HG03575 (cell line): ENCODE measurements around the gene RGS17.

Experiments used
- ATAC-seq: cut with Tn5 transposase; IDR thresholded peaks from one replicate; pipeline ENCODE4 v1.9.1; 2021; ENCODE audit not compliant: unreplicated experiment, insufficient number of reproducible peaks, low FRiP score; ENCODE audit errors: extremely low read depth

The RGS17 gene

DNA sequence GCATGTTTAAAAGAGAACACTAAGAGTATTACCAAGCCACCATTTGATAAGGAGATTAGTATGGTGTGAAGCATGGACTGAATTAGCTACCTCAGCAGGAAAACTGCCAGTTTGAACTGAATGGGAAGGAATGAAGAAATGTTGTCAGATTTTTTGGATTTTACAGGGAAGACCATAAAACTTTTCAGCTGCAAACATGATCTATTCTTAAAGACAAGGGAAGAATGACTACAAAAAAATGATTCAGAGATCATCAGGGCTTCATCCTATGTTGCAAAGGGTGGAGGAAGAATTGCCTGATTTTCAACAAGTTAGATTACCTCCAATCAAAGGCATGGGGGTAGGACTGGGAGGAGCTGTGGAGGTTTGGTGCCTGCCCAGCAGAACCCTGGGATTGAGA lies 79.3 kb downstream of the RGS17 start:
- ATAC-seq = no peak

GRCh38 chr6:153048631-153049030 lies 82.5 kb downstream of the RGS17 start:
- ATAC-seq = no peak

GRCh38 chr6:153047386-153047785 lies 83.7 kb downstream of the RGS17 start:
- ATAC-seq = no peak

DNA sequence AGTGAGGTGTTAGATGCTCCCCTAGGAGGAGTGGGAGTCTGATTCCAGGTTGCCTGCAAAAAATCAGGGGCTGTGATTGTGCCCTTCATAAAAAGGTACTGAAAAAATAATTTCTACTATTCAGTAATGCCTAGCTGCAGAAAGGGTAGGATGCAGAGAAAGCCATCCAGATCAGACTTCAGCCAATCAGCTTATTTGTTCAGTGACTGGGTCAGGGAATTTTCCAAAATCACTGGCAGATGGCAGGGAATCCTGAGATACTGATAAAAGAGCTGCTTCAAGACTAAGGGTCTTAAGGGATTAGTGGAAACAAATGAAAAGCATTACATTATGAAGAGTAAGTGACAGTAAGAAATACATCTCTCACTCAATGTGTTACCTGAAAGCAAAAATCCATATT lies 85.8 kb downstream of the RGS17 start:
- ATAC-seq = no peak

- no peak for ATAC-seq
These were observed 86.8 kb downstream of the RGS17 start for GRCh38 chr6:153044295-153044694.

DNA sequence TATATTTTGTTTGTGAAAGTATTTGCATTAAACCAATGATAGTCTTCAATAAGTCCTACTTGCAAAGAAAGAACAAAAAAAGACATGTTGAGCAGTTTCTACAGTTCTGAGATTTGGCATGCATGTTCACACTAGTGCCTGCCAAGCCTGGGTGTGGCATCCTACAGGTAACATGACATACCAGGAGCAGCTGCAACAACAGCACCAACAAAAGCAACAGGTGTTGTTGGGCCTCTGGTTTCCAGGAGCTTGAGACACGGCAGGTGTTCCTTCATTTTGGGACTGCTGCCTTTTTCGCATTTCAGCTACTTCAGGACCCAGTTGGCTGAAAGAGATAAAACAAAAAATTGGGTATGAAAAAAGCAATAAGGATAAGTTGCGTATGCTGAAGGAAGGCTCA lies 87.4 kb downstream of the RGS17 start:
- ATAC-seq = no peak

GRCh38 chr6:153038378-153039057 lies 92.6 kb downstream of the RGS17 start:
- no peak for ATAC-seq

- no peak for ATAC-seq
These were observed 96.9 kb downstream of the RGS17 start for GRCh38 chr6:153034139-153034538.

- no peak for ATAC-seq
These were observed 98.7 kb downstream of the RGS17 start for GRCh38 chr6:153032255-153032882.

DNA sequence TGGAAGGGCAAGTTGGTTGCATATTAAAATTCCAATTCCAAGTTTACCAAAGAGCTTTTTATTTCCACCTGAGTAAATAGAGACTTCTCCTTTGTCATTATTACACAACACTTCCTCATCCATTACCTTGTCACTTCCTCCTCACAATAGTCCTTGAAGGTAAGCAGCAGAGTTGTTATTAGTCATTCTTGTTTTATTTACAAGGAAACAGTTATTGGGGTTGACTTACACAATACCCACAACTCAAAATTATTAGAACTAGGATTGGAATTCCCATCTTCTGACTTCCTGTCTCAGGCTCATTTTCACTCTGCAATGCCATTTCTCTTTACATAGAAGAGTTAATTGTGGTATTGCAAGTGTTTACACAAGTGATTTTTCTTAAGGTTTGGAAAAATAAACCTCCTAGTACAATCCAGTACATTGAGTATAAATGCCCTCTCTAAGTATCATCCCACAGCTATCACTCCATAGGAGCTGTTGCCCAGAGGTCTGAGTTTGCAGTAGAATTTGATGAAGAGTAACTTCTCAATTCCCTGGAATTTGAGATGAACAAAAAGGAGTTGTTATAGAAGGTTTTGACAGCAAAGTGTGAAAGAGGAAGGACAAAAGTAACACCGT lies 99.6 kb downstream of the RGS17 start:
- ATAC-seq = no peak

DNA sequence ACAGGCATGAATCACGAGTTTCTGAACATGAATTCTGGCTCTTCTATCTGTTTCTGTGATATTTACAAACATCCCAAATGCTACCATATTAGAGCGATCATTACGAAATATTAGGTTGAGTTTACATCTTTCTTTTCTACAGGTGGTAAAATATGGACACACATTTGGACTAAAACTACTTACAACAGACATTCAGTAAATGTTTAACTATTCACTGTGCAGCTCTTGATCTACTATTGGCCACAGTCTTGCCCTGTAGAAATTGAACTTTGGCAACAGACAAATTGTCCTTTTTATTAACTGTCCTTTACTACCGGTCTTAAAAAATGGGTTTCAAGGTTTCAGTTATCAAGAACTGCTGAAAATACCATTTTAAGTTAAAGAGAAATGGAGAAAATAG lies 102.1 kb downstream of the RGS17 start:
- no peak for ATAC-seq

- ATAC-seq = no peak
These were observed 102.8 kb downstream of the RGS17 start for GRCh38 chr6:153028286-153028685.

GRCh38 chr6:153027480-153027879 lies 103.6 kb downstream of the RGS17 start:
- no peak for ATAC-seq

- ATAC-seq = no peak
These were observed 106.4 kb downstream of the RGS17 start for GRCh38 chr6:153024709-153025017.

GRCh38 chr6:153023977-153024708 lies 106.9 kb downstream of the RGS17 start:
- peak; percentile 97 for ATAC-seq

DNA sequence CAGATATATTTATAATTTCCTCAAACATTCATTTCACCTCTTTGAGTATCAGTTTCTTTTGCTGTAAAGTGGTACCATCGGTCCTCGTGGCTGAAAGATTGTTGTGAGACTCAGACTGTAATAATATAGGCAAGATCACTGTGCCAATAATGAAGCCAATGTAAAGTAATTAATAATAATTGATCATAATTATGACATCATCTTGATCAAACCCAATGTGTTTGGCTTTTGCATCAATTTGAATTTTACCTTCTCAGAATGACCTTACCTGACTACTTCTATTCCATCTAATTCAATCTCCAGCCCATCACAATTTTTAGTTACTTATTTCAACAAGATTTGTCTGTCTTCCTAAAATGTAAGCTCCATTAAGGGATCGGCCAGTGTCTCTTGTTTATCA lies 112.7 kb downstream of the RGS17 start:
- no peak for ATAC-seq

GRCh38 chr6:153016846-153017245 lies 114.2 kb downstream of the RGS17 start:
- ATAC-seq = no peak

GRCh38 chr6:153015094-153015640 lies 115.9 kb downstream of the RGS17 start:
- no peak for ATAC-seq

GRCh38 chr6:153013438-153013837 lies 117.6 kb downstream of the RGS17 start:
- ATAC-seq = no peak

DNA sequence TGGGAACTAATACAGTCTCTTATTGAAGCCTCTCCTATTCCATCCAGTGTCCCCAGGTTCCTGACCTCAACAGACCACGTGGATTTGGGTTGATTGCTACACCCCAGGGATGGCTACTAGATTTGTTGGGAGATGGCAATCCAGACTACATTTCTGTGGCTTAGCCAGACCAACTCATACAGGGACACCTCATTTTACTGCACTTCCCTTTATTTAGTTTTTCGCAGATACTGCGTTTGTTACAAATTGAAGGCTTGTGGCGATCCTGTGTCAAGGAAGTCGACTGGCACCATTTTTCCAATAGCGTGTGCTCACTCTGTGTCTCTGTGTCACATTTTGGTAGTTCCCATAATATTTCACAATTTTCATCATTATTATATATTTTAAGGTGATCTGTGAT lies 118.2 kb downstream of the RGS17 start:
- no peak for ATAC-seq
